KMS-11 (cell line): ENCODE results near the gene FADS2.

Experiments used
- H2AFZ ChIP-seq: fragments of 200-600 bp; sonication (generic); 2 replicates; pipeline ENCODE4 v1.6.1; 2016; ENCODE audit warnings: antibody characterized with exemption, mixed run types, low read depth
- H3K27ac ChIP-seq: fragments of 200-600 bp; sonication (generic); 2 replicates; pipeline ENCODE4 v1.6.1; 2016; ENCODE audit warnings: mild to moderate bottlenecking, mixed run types
- H3K27me3 ChIP-seq: fragments of 200-600 bp; sonication (generic); 2 replicates; pipeline ENCODE4 v1.6.1; 2017; ENCODE audit warnings: mild to moderate bottlenecking, low read depth, mixed run types, moderate library complexity; ENCODE audit not compliant: insufficient read depth
- H3K36me3 ChIP-seq: fragments of 200-600 bp; sonication (generic); 2 replicates; pipeline ENCODE4 v1.6.1; 2017; ENCODE audit warnings: mild to moderate bottlenecking, mixed run types; ENCODE audit not compliant: insufficient read depth
- H3K4me1 ChIP-seq: fragments of 200-600 bp; sonication (generic); 2 replicates; pipeline ENCODE4 v1.6.1; 2016; ENCODE audit warnings: mild to moderate bottlenecking, low read depth, mixed run types; ENCODE audit not compliant: poor library complexity, severe bottlenecking
- H3K4me2 ChIP-seq: fragments of 200-600 bp; sonication (generic); 2 replicates; pipeline ENCODE4 v1.7.0; 2016; ENCODE audit warnings: mild to moderate bottlenecking, mixed run types
- H3K4me3 ChIP-seq: fragments of 200-600 bp; sonication (generic); IDR thresholded peaks from 2 replicates; pipeline ENCODE4 v1.6.1; 2017; ENCODE audit warnings: low read depth, low read length, mixed read lengths; ENCODE audit not compliant: insufficient read depth
- H3K79me2 ChIP-seq: fragments of 200-600 bp; sonication (generic); 2 replicates; pipeline ENCODE4 v1.6.1; 2016; ENCODE audit warnings: low read depth, mixed run types; ENCODE audit not compliant: insufficient read depth
- H3K9ac ChIP-seq: fragments of 200-600 bp; sonication (generic); 2 replicates; pipeline ENCODE4 v1.6.1; 2016; ENCODE audit warnings: mild to moderate bottlenecking, mixed run types
- H4K20me1 ChIP-seq: fragments of 200-600 bp; sonication (generic); 2 replicates; pipeline ENCODE4 v1.6.1; 2016; ENCODE audit warnings: mild to moderate bottlenecking, mixed run types; ENCODE audit not compliant: insufficient read depth
- TF ChIP-seq, protein P1 (sequence below): fragments of 200-600 bp; sonication (generic); conservative IDR thresholded peaks from 2 replicates; pipeline ENCODE4 v1.6.1; 2017; ENCODE audit warnings: low read depth, mild to moderate bottlenecking, antibody characterized with exemption, low read length, moderate library complexity, mixed read lengths

Gene FADS2

DNA sequence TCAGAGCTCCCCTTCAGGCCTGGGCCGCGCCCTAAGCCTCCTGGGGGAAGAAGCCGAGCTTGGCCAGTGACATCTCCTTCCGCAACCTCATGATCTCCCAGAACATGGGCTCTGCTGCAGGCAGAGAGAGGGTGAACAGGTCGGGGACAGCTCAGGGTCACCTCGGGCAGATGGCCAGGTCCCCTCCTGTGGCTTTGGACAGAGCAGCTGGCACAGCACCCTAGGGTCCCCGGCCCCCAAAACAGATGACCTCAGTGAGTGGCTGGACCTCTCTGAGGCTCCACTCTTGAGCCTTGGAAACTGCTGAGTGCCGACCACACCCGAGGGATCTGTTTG, 70.1 kb downstream of the FADS2 start:
- Histone ChIP-seq H3K79me2 (no peaks in the 10 kb centered on the region), H2AFZ (no peak overlapping the region), H3K36me3 (no peaks in the 10 kb centered on the region), H3K27ac (no peak overlapping the region), H3K4me1 (peaks cover 24% of the 10 kb centered on the region), H3K4me3 (no peak overlapping the region), H3K9ac (no peak overlapping the region), H4K20me1 (no peaks in the 10 kb centered on the region), H3K27me3 (no peaks in the 10 kb centered on the region), H3K4me2 (no peak overlapping the region)
- TF ChIP-seq, protein P1, sequence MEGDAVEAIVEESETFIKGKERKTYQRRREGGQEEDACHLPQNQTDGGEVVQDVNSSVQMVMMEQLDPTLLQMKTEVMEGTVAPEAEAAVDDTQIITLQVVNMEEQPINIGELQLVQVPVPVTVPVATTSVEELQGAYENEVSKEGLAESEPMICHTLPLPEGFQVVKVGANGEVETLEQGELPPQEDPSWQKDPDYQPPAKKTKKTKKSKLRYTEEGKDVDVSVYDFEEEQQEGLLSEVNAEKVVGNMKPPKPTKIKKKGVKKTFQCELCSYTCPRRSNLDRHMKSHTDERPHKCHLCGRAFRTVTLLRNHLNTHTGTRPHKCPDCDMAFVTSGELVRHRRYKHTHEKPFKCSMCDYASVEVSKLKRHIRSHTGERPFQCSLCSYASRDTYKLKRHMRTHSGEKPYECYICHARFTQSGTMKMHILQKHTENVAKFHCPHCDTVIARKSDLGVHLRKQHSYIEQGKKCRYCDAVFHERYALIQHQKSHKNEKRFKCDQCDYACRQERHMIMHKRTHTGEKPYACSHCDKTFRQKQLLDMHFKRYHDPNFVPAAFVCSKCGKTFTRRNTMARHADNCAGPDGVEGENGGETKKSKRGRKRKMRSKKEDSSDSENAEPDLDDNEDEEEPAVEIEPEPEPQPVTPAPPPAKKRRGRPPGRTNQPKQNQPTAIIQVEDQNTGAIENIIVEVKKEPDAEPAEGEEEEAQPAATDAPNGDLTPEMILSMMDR = no peak

DNA sequence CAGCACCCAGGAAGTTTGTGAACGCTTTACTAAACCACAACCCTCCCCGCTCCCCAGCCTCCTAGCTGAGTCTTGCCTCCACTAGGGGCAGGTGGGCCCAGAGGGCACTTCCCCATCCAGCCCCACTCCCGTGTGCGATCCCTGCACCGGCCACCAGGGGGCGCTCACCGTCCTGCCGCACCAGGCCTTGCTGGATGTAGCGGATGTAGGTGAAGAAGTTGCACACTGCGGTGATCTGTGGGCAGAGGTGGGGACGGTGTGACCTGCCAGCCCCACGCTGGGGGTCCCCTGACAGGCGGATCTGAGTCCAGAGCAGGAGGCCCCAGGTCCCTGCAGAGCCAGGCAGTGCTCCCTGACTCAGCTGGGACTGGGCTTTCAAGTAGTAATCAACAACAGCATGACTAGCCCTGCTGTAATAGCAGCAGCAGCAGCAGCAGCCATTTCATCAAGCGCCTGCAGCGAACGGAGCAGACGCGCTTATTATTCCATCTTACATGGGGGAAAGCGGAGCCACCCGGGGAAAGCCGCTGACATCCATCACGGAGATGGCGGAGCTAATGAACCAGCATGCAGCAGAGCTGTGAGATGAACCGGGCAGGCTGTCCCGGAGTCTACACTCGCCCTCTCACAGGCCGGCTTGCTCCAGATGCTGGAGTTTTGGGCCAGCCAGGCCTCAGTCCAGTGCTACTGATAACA, 71.2 kb downstream of the FADS2 start:
- TF ChIP-seq, protein P1 = peak; percentile 97
- no peak overlapping the region for H3K4me2 ChIP-seq
- H3K79me2 ChIP-seq = no peaks in the 10 kb centered on the region
- H3K4me1 ChIP-seq = peaks cover 13% of the 10 kb centered on the region
- H3K4me3 ChIP-seq = no peak overlapping the region
- no peak overlapping the region for H3K27ac ChIP-seq
- H3K36me3 ChIP-seq = no peaks in the 10 kb centered on the region
- no peaks in the 10 kb centered on the region for H3K27me3 ChIP-seq
- H3K9ac ChIP-seq = no peak overlapping the region
- no peaks in the 10 kb centered on the region for H4K20me1 ChIP-seq
- H2AFZ ChIP-seq = peak overlapping the region; percentile 47; the same call in 1 of the 2 replicates

DNA sequence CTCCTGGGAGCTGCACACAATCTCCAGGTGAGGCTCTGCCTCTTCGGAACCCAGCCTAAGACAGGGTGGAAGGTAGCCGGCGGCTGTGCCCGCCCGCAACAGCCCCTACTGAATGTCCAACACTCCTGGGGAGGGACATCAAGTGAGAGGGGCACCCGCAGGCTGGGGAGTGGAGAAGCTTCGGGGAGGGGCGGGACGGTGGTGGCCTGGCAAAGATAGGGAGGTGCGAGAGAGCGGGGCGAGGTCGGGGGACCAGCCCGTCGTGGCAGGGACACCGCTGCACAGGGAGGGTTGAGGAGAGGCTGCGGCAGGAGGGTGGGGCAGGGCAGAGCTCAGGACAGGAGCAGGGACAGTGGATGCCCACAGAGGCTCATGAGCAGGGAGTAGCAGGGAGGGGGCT, 72.2 kb downstream of the FADS2 start:
- peaks cover 10% of the 10 kb centered on the region for H3K4me1 ChIP-seq
- TF ChIP-seq, protein P1 = no peak
- no peak overlapping the region for H3K4me2 ChIP-seq
- H3K27ac ChIP-seq = no peak overlapping the region
- H3K36me3 ChIP-seq = no peaks in the 10 kb centered on the region
- no peak overlapping the region for H3K9ac ChIP-seq
- H3K27me3 ChIP-seq = no peaks in the 10 kb centered on the region
- no peak overlapping the region for H3K4me3 ChIP-seq
- H4K20me1 ChIP-seq = no peaks in the 10 kb centered on the region
- H2AFZ ChIP-seq = no peak overlapping the region
- no peaks in the 10 kb centered on the region for H3K79me2 ChIP-seq

DNA sequence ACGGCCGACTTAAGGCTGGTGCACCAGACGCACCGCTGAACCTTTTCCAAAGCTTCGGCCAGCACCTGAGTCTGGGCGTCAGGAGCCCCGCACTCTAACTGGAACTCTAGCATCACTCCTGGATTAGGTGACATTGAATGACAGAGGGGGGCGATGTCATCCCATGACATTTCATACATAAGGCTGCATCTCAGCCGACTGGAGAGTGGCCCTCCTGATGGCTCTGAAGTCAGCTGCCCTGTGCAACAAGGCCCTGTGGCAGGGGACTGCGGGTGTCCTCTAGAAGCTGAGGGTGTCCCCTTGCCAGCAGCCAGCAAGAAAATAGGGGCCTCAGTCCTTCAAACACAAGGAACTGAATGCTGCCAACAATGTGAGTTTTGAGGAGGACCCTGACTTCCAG, 73.3 kb downstream of the FADS2 start:
- H3K4me2 ChIP-seq = no peak overlapping the region
- H3K27me3 ChIP-seq = no peaks in the 10 kb centered on the region
- TF ChIP-seq, protein P1 = no peak
- H2AFZ ChIP-seq = no peak overlapping the region
- no peak overlapping the region for H3K4me3 ChIP-seq
- H3K9ac ChIP-seq = no peak overlapping the region
- no peaks in the 10 kb centered on the region for H3K36me3 ChIP-seq
- H3K4me1 ChIP-seq = peaks cover 10% of the 10 kb centered on the region
- H4K20me1 ChIP-seq = no peaks in the 10 kb centered on the region
- no peak overlapping the region for H3K27ac ChIP-seq
- no peaks in the 10 kb centered on the region for H3K79me2 ChIP-seq
